ENCODE measurements around the gene MIER1.

- TF ChIP-seq, protein P1, sequence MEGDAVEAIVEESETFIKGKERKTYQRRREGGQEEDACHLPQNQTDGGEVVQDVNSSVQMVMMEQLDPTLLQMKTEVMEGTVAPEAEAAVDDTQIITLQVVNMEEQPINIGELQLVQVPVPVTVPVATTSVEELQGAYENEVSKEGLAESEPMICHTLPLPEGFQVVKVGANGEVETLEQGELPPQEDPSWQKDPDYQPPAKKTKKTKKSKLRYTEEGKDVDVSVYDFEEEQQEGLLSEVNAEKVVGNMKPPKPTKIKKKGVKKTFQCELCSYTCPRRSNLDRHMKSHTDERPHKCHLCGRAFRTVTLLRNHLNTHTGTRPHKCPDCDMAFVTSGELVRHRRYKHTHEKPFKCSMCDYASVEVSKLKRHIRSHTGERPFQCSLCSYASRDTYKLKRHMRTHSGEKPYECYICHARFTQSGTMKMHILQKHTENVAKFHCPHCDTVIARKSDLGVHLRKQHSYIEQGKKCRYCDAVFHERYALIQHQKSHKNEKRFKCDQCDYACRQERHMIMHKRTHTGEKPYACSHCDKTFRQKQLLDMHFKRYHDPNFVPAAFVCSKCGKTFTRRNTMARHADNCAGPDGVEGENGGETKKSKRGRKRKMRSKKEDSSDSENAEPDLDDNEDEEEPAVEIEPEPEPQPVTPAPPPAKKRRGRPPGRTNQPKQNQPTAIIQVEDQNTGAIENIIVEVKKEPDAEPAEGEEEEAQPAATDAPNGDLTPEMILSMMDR (conservative IDR thresholded peaks at IDR 0.05): no peak
- no peak for TF ChIP-seq ZFX (IDR thresholded peaks at IDR 0.05)
These were observed 56.1 kb downstream of the MIER1 start for GRCh38 chr1:66980745-66981367.
